GM12878 (cell line): ENCODE data around the gene PRR35. TPM values are rescaled to one million over a fixed set of nuclear protein-coding genes. Genes with fewer than 3 reads are reported as not detected.

Experiments
- ATAC-seq: fragments of 200-7000 bp; cut with Tn5 transposase; 3 replicates; pipeline ENCODE4 v1.9.1; 2020; ENCODE audit warnings: mild to moderate bottlenecking, moderate library complexity
- BruUV-seq: library from RNA; stranded (reverse); fragments of 400-500 nt; replicated peaks from 2 replicates; lab custom pipeline; 2021; lab: Mats Ljungman, UMichigan
- CTCF ChIA-PET: fragments of 300-600 bp; sonication (Branson Sonifier 250); formaldehyde crosslinking; extraction: SDS; loops from one replicate; lab custom pipeline; 2021; ENCODE audit warnings: inconsistent platforms; lab: Yijun Ruan, JAX
- POLR2A ChIA-PET: fragments of 350-600 bp; formaldehyde crosslinking; extraction: SDS; loops from one replicate; lab custom pipeline; 2021; ENCODE audit warnings: inconsistent platforms; lab: Charles Lee
- RAD21 ChIA-PET: fragments of 300-600 bp; sonication (Branson Sonifier 250); formaldehyde crosslinking; loops from one replicate; lab custom pipeline; 2023; ENCODE audit warnings: antibody characterized with exemption; ENCODE audit not compliant: unreplicated experiment; lab: Charles Lee
- SMC1A ChIA-PET: fragments of 300-600 bp; sonication (Branson Sonifier 250); formaldehyde crosslinking; loops from one replicate; lab custom pipeline; 2023; ENCODE audit not compliant: unreplicated experiment, uncharacterized antibody; lab: Charles Lee
- DNase-seq: peaks from one replicate; pipeline ENCODE4 v3.0.0-alpha.2; 2011; ENCODE audit warnings: low read depth, low spot score
- FAIRE-seq: peaks from 3 replicates; lab custom pipeline; 2011; peaks lifted over from hg19 to GRCh38; lab: Jason Lieb, UNC
- H2AFZ ChIP-seq: 2 replicates; pipeline ENCODE4 v1.6.0; 2011; ENCODE audit warnings: low read depth, low read length, control low read depth; ENCODE audit not compliant: control insufficient read depth
- H3K27ac ChIP-seq: 2 replicates; pipeline ENCODE4 v1.5.1; 2011; ENCODE audit warnings: control low read depth; ENCODE audit not compliant: control insufficient read depth, insufficient read depth
- H3K27me3 ChIP-seq, 2 experiments: replicated peaks in 1 of 2; 2 replicates each; pipeline versions ENCODE4 v1.6.0 to v1.6.1; 2011; ENCODE audit warnings: low read length in 1 of 2; ENCODE audit not compliant: control insufficient read depth in 2 of 2, insufficient read depth in 2 of 2
- H3K36me3 ChIP-seq, 2 experiments: 2 replicates each; pipeline ENCODE4 v1.5.1; 2011; ENCODE audit warnings: low read length in 1 of 2; ENCODE audit not compliant: control insufficient read depth in 2 of 2, insufficient read depth in 2 of 2
- H3K4me1 ChIP-seq: 2 replicates; pipeline ENCODE4 v1.6.1; 2011; ENCODE audit warnings: mild to moderate bottlenecking, low read length, moderate library complexity, mixed read lengths; ENCODE audit not compliant: control insufficient read depth, insufficient read depth
- H3K4me2 ChIP-seq: 2 replicates; pipeline ENCODE4 v1.6.0; 2011; ENCODE audit warnings: control low read depth; ENCODE audit not compliant: control insufficient read depth, insufficient read depth
- H3K4me3 ChIP-seq: fragments of 200-600 bp; sonication (generic); 2 replicates; pipeline ENCODE4 v1.5.1; 2016
- H3K79me2 ChIP-seq: 2 replicates; pipeline ENCODE4 v1.6.0; 2011; ENCODE audit warnings: low read length; ENCODE audit not compliant: control insufficient read depth, insufficient read depth
- H3K9ac ChIP-seq: 2 replicates; pipeline ENCODE4 v1.8.0; 2011; ENCODE audit warnings: low read length, control low read depth, mixed read lengths; ENCODE audit not compliant: control insufficient read depth, insufficient read depth
- H3K9me3 ChIP-seq: replicated peaks from 3 replicates; pipeline ENCODE4 v1.5.1; 2011; ENCODE audit warnings: mild to moderate bottlenecking, low read length; ENCODE audit not compliant: control insufficient read depth, insufficient read depth
- H4K20me1 ChIP-seq: 2 replicates; pipeline ENCODE4 v1.6.0; 2011; ENCODE audit not compliant: control insufficient read depth, insufficient read depth
- NFYA ChIP-seq: IDR thresholded peaks from 2 replicates; pipeline ENCODE4 v1.6.1; 2011; ENCODE audit warnings: low read depth, mild to moderate bottlenecking, low read length, improper control_type of control experiment, borderline replicate concordance
- ZBTB4 ChIP-seq: fragments of 450-650 bp; formaldehyde crosslinking; IDR thresholded peaks from 2 replicates; pipeline ENCODE4 v1.4.0; 2022; ENCODE audit warnings: mild to moderate bottlenecking, moderate library complexity
- WGBS: methylation state at CpG from one replicate; pipeline ENCODE4 v1.1.6; 2016; ENCODE audit warnings: low lambda C conversion rate; ENCODE audit not compliant: insufficient replicate concordance, insufficient coverage; ENCODE audit errors: missing lambda C conversion rate; 5-methylcytosine and 5-hydroxymethylcytosine counted together
- in situ Hi-C: fragments of 300-500 bp; cut with MboI; formaldehyde crosslinking; loops from 9 replicates; pipeline ENCODE4 v1.14.3; 2018; ENCODE audit warnings: mixed read lengths
- intact Hi-C: fragments of 100-400 bp; cut with micrococcal nuclease; formaldehyde crosslinking; loops from one replicate; pipeline ENCODE4 v1.14.2; 2022; ENCODE audit not compliant: unreplicated experiment
- polyA plus RNA-seq, 11 experiments: library from polyadenylated mRNA; depleted of rRNA in 4 of 11; unstranded in 6 of 11; stranded (reverse) in 5 of 11; fragments of >200 nt; fragmentation: Nextera tagmentation in 4 of 11; fragmentation: Illumina TruSeq in 1 of 11; extraction: Ambion mirVana in 4 of 11; extraction: Trizol in 1 of 11; gene quantifications; 1 replicate in 1 of 11; 2 replicates in 10 of 11; pipeline versions ENCODE4 v1.2.1 to v1.2.3, GENCODE V29; 2011 to 2016; ENCODE audit warnings: inconsistent platforms in 2 of 11, missing spikeins in 2 of 11, low read depth in 1 of 11
- total RNA-seq, 4 experiments: library from RNA; depleted of rRNA in 3 of 4; stranded (reverse); fragments of >200 nt in 3 of 4; fragmentation: Illumina TruSeq in 1 of 4; extraction: Trizol in 1 of 4; gene quantifications; 2 replicates each; pipeline versions ENCODE4 v1.2.1 to v1.2.3, GENCODE V29; 2013 to 2021

The PRR35 gene
- total and polyA plus RNA-seq, 10 of the 15 experiments (the other 5 are each of a cell fraction or from before 2014, with no cell fraction given), result not detected

DNA sequence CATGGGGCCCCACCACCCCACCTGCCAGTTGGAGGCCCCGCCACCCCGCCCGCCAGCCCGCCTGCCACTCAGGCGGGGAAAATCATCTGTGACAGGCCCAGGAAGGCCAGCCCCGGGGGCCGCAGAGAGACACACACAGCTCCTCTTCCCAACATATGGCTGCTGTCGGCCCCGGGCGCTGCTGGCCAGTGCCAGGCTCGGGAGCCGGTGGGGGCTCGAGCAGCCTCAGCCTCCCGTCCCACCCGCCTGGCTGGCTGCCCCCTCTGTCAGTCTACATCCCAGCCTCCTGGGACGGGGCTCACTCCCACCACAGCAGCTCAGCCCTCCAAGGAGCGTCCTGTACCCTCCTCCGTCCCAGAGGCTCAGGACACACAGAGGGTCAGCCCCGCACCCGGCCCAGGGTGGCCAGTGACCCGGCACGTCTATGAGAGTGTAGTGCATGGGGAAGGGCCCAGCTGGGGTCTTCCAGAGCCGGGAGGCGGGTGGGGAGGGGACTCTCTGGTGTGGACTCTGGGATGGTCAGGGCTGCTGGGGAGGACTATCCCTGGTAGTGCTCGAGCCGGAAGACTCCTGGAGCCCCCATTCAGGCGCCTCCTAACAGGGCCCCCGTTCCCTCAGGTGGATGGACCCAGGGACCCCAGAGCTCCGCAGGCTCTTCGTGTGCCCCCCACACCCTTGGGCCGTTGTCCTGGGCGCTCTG, 3.6 kb upstream of the PRR35 start:
- BruUV-seq, result no TSS peak
- Histone ChIP-seq H3K79me2 (no peaks in the 10 kb centered on the region), H3K4me3 (no peak overlapping the region), H3K27me3 (peaks cover 4 to 9% of the 10 kb centered on the region in 2 experiments; a peak in 2 of 4 replicates), H4K20me1 (no peaks in the 10 kb centered on the region), H3K27ac (no peak overlapping the region), H3K9ac (no peak overlapping the region), H3K4me1 (no peaks in the 10 kb centered on the region), H3K36me3 (peaks cover 0 to 7% of the 10 kb centered on the region in 2 experiments; a peak in 2 of 4 replicates), H2AFZ (no peak overlapping the region), H3K4me2 (no peak overlapping the region), H3K9me3 (no peaks in the 10 kb centered on the region)
- ChIA-PET CTCF (no interaction called here), RAD21 (no interaction called here), SMC1A (no interaction called here), POLR2A (no interaction called here)
- intact Hi-C loops, result no loop called here
- TF ChIP-seq NFYA (no peak), ZBTB4 (CRISPR knock-in tag) (no peak)
- 61% methylated on average over 29 of the region's 32 CpGs for WGBS
- FAIRE-seq, result no peak
- in situ Hi-C loops, result no loop called here
- no peak for ATAC-seq
- no peak for DNase-seq
